AG04449 (cell line): ENCODE results near the gene LSM12.

ENCODE experiments used
- CTCF ChIA-PET: fragments of 350-600 bp; formaldehyde crosslinking; extraction: SDS; loops from one replicate; lab custom pipeline; 2021; ENCODE audit warnings: antibody characterized with exemption; lab: Yijun Ruan, JAX
- POLR2A ChIA-PET: fragments of 400-600, 350-600 bp; formaldehyde crosslinking; extraction: SDS; loops from one replicate; lab custom pipeline; 2020; ENCODE audit warnings: antibody characterized with exemption, inconsistent platforms; lab: Yijun Ruan, JAX
- DNase-seq: peaks from one replicate; pipeline ENCODE4 v3.0.0-alpha.2; 2010; ENCODE audit warnings: low read depth, low spot score
- H3K4me3 ChIP-seq: 2 replicates; pipeline ENCODE4 v1.5.1; 2011; ENCODE audit warnings: low read depth, mild to moderate bottlenecking, control low read depth, low read length
- TF ChIP-seq, protein P1 (sequence below): IDR thresholded peaks from one replicate; pipeline ENCODE4 v1.5.1; 2011; ENCODE audit warnings: mild to moderate bottlenecking, moderate library complexity, low read length, control low read depth, inconsistent platforms; ENCODE audit not compliant: insufficient read depth; ENCODE audit errors: missing control alignments

Gene LSM12

DNA sequence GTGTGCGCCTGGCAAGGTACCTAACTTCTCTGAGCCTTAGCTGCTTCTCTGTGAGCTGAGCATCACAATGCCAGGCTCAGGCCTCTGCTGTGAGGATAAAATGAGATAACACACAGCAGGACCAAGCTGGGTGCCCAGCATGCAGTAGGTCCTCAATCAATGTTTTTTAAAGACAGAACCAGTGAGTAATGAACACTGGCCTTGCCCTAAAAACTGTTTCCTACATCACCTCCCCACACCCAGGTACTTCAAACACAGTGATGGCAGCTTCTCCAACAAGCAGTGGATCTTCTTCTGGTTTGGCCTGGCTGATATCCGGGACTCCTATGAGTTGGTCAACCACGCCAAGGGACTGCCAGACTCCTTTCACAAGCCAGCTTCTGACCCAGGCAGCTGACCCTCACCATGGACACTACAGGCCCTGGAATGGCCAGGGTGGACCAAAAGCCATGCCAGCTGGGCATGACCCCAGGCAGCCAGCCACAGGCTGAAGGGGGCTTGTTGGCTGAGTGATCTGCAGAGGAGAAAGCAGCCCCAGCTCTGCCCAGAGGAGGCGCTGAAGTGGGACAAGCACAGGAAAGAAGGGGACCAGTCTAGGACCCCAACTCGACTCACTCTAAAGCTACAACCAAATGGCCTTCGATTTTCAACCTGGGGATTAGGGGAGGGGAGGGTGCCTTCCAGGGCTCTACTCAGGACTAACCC, 58.1 kb downstream of the LSM12 start:
- ChIA-PET POLR2A (interaction anchor here (1.0 kb wide), 1 partner anchor 10 kb away, joined by 3 read pairs; no protein-coding TSS in a partner anchor), CTCF (interaction anchor here (0.7 to 3.4 kb wide), 12 partner anchors 9 to 160 kb away, joined by 3 to 17 read pairs (median 5); partner anchors contain the start of gene MPP2)
- H3K4me3 ChIP-seq: peak overlapping the region; percentile 84
- no peak for DNase-seq
- TF ChIP-seq, protein P1, sequence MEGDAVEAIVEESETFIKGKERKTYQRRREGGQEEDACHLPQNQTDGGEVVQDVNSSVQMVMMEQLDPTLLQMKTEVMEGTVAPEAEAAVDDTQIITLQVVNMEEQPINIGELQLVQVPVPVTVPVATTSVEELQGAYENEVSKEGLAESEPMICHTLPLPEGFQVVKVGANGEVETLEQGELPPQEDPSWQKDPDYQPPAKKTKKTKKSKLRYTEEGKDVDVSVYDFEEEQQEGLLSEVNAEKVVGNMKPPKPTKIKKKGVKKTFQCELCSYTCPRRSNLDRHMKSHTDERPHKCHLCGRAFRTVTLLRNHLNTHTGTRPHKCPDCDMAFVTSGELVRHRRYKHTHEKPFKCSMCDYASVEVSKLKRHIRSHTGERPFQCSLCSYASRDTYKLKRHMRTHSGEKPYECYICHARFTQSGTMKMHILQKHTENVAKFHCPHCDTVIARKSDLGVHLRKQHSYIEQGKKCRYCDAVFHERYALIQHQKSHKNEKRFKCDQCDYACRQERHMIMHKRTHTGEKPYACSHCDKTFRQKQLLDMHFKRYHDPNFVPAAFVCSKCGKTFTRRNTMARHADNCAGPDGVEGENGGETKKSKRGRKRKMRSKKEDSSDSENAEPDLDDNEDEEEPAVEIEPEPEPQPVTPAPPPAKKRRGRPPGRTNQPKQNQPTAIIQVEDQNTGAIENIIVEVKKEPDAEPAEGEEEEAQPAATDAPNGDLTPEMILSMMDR: no peak

DNA sequence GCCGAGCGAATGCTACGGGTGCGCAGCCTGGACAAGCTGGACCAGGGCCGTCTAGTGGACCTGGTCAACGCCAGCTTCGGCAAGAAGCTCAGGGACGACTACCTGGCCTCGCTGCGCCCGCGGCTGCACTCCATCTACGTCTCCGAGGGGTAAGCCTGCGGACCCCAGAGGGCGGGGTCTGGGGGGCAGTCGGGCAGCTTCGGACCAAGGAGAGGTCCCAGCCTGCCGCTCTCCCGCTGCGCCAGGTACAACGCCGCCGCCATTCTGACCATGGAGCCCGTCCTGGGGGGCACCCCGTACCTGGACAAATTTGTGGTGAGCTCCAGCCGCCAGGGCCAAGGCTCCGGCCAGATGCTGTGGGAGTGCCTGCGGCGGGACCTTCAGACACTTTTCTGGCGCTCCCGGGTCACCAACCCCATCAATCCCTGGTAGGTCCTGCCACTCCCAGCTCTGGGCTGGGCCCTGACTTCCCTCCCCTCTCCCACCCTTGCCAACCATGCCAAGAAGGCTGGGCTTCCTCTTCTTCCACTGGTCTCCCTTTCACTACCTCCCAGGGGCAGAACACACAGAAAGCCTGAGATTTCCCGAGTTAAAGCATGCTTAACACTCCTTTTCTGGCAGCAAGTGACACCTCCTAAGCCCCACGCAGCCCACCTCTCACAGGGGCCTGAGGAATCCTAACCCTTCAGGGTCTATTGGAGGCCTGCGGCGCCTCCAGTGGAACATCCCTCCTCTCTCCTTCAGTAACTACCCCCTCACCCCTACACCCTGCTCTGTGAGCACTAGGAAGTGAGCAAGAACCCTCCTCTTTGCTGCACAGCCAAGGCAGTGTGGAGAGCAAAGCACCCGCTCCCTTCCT, 58.9 kb downstream of the LSM12 start:
- ChIA-PET POLR2A (interaction anchor here (1.0 kb wide), 1 partner anchor 9 kb away, joined by 3 read pairs; no protein-coding TSS in a partner anchor), CTCF (interaction anchor here (1.1 to 3.4 kb wide), 6 partner anchors 8 to 130 kb away, joined by 3 to 17 read pairs (median 8); no protein-coding TSS in a partner anchor)
- DNase-seq: no peak
- TF ChIP-seq, protein P1: no peak
- peak overlapping the region; percentile 84 for H3K4me3 ChIP-seq

DNA sequence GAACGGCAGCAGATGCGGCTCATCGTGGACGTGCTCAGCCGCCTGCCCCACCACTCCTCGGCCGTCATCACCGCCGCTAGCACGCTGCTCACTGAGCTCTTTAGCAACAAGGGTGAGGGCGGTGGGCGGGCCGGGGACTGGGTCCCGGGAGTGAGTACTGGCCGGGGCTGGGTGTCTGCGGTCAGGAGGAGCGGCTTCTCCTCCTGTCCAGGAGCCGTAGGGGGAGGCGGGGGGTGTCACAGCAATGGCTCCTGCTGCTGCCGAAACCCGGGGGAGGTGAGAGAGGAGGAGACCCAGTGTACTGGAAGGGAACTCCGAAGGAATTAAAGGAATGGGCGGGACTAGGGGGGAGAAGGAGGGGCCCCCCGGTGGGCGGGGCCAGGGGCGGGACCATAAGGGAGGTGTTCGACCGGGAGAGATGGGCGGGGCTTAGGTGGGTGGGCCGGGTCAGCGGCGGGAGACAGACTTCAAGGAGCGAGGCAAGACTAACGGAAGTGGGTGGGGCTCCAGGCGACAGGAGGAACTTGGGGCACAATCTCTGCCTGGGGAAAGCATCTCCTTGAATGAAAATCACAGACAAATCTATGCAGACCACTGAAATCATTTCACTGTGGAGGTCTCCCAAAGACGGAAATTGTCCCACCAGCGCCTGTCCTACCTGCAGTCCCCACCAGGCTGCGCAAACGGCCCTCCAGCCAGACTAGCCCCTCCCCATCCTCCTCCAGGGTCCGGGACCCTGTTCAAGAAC, 59.7 kb downstream of the LSM12 start:
- peak overlapping the region; percentile 84 for H3K4me3 ChIP-seq
- TF ChIP-seq, protein P1: peak; percentile 82
- ChIA-PET POLR2A (interaction anchor here (1.0 kb wide), 1 partner anchor 8 kb away, joined by 3 read pairs; no protein-coding TSS in a partner anchor), CTCF (interaction anchor here (0.6 to 3.4 kb wide), 5 partner anchors 11 to 109 kb away, joined by 3 to 17 read pairs (median 6); no protein-coding TSS in a partner anchor)
- DNase-seq: peak; percentile 71

DNA sequence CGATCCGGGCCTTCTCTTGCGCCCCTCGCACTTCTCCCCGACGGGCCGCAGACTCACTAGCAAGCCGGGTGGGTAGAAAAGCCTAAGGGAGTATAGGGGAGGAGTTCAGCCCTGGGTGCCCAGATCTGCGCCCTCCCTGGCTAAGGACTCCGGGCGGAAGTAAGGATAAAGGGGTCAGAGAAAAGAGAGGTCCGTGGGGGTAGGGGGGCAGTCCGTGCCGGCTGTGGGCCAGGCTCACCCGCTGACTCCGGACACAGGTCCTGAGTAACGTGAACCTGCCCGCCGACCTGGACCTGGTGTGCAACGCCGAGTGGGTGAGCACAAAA, 60.2 kb downstream of the LSM12 start:
- no peak for DNase-seq
- peak overlapping the region; percentile 55 for H3K4me3 ChIP-seq
- CTCF ChIA-PET: interaction anchor here (0.6 to 3.4 kb wide), 2 partner anchors 36 to 109 kb away, joined by 3 to 14 read pairs; no protein-coding TSS in a partner anchor
- POLR2A ChIA-PET: no interaction called here
- TF ChIP-seq, protein P1: no peak

DNA sequence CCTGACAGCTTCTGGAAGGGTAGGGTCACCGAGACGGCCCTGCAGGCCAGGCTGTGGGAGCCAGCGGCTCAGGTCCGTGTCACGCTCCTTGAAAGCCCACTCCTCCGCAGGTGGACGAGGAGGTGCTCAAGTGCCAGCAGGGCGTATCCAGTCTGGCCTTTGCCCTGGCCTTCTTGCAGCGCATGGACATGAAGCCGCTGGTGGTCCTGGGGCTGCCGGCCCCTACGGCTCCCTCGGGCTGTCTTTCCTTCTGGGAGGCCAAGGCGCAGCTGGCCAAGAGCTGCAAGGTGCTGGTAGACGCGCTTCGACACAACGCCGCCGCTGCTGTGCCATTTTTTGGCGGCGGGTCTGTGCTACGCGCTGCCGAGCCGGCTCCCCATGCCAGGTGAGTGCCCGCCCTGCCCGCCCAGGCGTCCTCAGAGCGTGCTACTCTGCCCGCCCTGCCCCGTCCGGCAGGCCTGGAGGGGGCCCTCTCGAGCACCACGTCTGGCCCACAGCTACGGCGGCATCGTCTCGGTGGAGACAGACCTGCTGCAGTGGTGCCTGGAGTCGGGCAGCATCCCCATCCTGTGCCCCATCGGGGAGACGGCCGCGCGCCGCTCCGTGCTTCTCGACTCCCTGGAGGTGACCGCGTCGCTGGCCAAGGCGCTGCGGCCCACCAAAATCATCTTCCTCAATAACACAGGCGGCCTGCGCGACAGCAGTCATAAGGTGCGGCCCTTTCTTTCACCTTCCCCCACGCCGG, 60.8 kb downstream of the LSM12 start:
- TF ChIP-seq, protein P1: peak; percentile 37
- DNase-seq: no peak
- ChIA-PET POLR2A (no interaction called here), CTCF (interaction anchor here (0.6 to 12.4 kb wide), 3 partner anchors 36 to 110 kb away, joined by 3 to 320 read pairs (median 14); partner anchors contain the start of gene PPY)
- peak overlapping the region; percentile 55 for H3K4me3 ChIP-seq
